Activated CD4-positive, alpha-beta T cell treated with anti-CD3 and anti-CD28 coated beads, Interleukin-2, amount 50 U/mL, for 24 hours (primary cell): ENCODE results near the gene GALNT13.

ENCODE experiments used
- DNase-seq, 2 donors: peaks; one replicate each; pipeline ENCODE4 v3.0.0-alpha.2; 2020; ENCODE audit warnings: low read depth in 1 of 2, low spot score in 1 of 2

The GALNT13 gene

GRCh38 chr2:154291511-154291910, 419.8 kb downstream of the GALNT13 start:
- no peak for DNase-seq

- no peak for DNase-seq
Observed at GRCh38 chr2:154291927-154292326, 420.2 kb downstream of the GALNT13 start.

- no peak for DNase-seq
Observed at GRCh38 chr2:154293864-154294263, 422.1 kb downstream of the GALNT13 start.

GRCh38 chr2:154306266-154306970, 434.7 kb downstream of the GALNT13 start:
- no peak for DNase-seq

- no peak for DNase-seq
Observed at GRCh38 chr2:154307007-154307406, 435.3 kb downstream of the GALNT13 start.

- DNase-seq, result no peak
Observed at GRCh38 chr2:154324601-154325000, 452.9 kb downstream of the GALNT13 start.

GRCh38 chr2:154329510-154329909, 457.8 kb downstream of the GALNT13 start:
- no peak for DNase-seq

- no peak for DNase-seq
Observed at GRCh38 chr2:154331784-154332183, 460.1 kb downstream of the GALNT13 start.

GRCh38 chr2:154336201-154336600, 464.5 kb downstream of the GALNT13 start:
- no peak for DNase-seq

- no peak for DNase-seq
Observed at GRCh38 chr2:154338352-154338967, 466.7 kb downstream of the GALNT13 start.

GRCh38 chr2:154343282-154343681, 471.6 kb downstream of the GALNT13 start:
- DNase-seq, result no peak

GRCh38 chr2:154350911-154351310, 479.2 kb downstream of the GALNT13 start:
- no peak for DNase-seq

- DNase-seq, result no peak
Observed at GRCh38 chr2:154361276-154361675, 489.6 kb downstream of the GALNT13 start.

- DNase-seq, result no peak
Observed at GRCh38 chr2:154368153-154368552, 496.4 kb downstream of the GALNT13 start.

GRCh38 chr2:154370873-154371272, 499.2 kb downstream of the GALNT13 start:
- no peak for DNase-seq

GRCh38 chr2:154374416-154374815, 502.7 kb downstream of the GALNT13 start:
- DNase-seq, result no peak

GRCh38 chr2:154375579-154375931, 503.8 kb downstream of the GALNT13 start:
- no peak for DNase-seq

GRCh38 chr2:154381931-154382794, 510.4 kb downstream of the GALNT13 start:
- no peak for DNase-seq

GRCh38 chr2:154386186-154386585, 514.5 kb downstream of the GALNT13 start:
- no peak for DNase-seq

- no peak for DNase-seq
Observed at GRCh38 chr2:154391051-154391450, 519.3 kb downstream of the GALNT13 start.

- no peak for DNase-seq
Observed at GRCh38 chr2:154392256-154392655, 520.5 kb downstream of the GALNT13 start.

- no peak for DNase-seq
Observed at GRCh38 chr2:154394600-154394999, 522.9 kb downstream of the GALNT13 start.
